HUES64 (cell line): ENCODE results near the gene BID.

Experiments used
- H3K27ac ChIP-seq: 2 replicates; pipeline ENCODE4 v1.7.0; 2013; ENCODE audit warnings: low read depth, low read length, inconsistent platforms
- H3K27me3 ChIP-seq: 2 replicates; pipeline ENCODE4 v1.6.1; 2013; ENCODE audit warnings: mild to moderate bottlenecking, low read length; ENCODE audit not compliant: insufficient read depth
- H3K36me3 ChIP-seq: 2 replicates; pipeline ENCODE4 v1.6.1; 2013; ENCODE audit warnings: mild to moderate bottlenecking, low read length; ENCODE audit not compliant: insufficient read depth
- H3K4me1 ChIP-seq: 2 replicates; pipeline ENCODE4 v1.6.1; 2013; ENCODE audit warnings: mild to moderate bottlenecking, low read length, moderate library complexity; ENCODE audit not compliant: insufficient read depth
- H3K4me3 ChIP-seq: 2 replicates; pipeline ENCODE4 v1.5.1; 2013; ENCODE audit warnings: mild to moderate bottlenecking, low read length, moderate library complexity
- H3K9ac ChIP-seq: 2 replicates; pipeline ENCODE4 v1.6.1; 2013; ENCODE audit warnings: mild to moderate bottlenecking, low read depth, low read length
- H3K9me3 ChIP-seq: 2 replicates; pipeline ENCODE4 v1.6.1; 2013; ENCODE audit warnings: low read depth, low read length; ENCODE audit not compliant: insufficient read depth
- WGBS: fragments of 150-250, 120-280 bp; methylation state at CpG from one replicate; pipeline ENCODE4 v1.1.7; 2013; ENCODE audit warnings: missing lambda C conversion rate; 5-methylcytosine and 5-hydroxymethylcytosine counted together

The BID gene

DNA sequence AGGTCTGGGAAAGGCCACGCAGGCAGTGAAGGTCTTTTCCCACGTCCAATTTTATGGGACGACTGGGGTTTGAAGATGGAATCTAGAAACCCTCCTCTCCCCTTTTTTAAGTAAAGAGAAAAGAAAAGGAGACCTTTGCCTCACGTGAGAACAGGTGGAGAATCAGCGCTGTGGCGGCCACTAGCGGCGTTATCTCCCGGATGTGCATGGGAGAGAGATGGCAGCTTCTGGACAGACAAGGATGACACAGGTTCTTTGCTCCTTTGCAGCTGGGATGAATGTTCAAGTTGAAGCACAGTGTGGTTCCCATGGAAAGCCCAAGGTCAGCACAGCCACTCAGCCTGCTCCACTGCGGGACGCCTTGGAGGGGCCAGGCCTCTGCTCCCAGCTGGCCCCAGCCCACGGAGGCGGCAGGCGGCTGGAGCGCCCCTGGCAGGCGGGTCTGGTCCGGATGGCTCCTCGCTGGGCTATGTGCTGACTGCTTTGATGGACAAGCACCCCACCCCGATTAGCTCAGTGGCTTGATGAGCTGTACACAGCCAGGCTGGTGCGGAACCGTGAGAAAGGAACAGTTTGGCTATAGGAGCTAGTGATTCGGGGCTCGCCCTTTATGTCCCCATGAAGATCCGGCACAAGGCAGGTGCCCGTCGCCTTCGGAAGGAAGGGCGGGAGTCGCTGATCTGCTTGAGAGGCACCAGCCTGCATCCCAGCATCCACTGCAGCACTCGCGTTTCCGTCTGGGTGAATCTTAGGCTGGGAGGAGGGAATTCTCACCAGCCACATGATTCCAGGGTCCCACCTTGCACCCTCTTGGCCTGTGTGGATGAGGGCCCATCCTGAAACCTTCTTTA, 14.5 kb upstream of the BID start:
- WGBS = 95% methylated on average over 31 of the region's 32 CpGs
- Histone ChIP-seq H3K9me3 (no peaks in the 10 kb centered on the region), H3K27ac (no peak overlapping the region), H3K9ac (no peak overlapping the region), H3K27me3 (no peaks in the 10 kb centered on the region), H3K36me3 (no peaks in the 10 kb centered on the region), H3K4me3 (no peak overlapping the region), H3K4me1 (peaks cover 8% of the 10 kb centered on the region; the same call in 1 of the 2 replicates)

- Histone ChIP-seq H3K4me1 (peaks cover 8% of the 10 kb centered on the region; the same call in 1 of the 2 replicates), H3K4me3 (no peak overlapping the region), H3K9me3 (no peaks in the 10 kb centered on the region), H3K36me3 (no peaks in the 10 kb centered on the region), H3K9ac (no peak overlapping the region), H3K27ac (no peak overlapping the region), H3K27me3 (no peaks in the 10 kb centered on the region)
- WGBS = 96% methylated on average over 21 of the region's 21 CpGs
These were observed 13.6 kb upstream of the BID start for GRCh38 chr22:17787716-17788330.

GRCh38 chr22:17787241-17787640, 13.0 kb upstream of the BID start:
- H3K27me3 ChIP-seq = no peaks in the 10 kb centered on the region
- no peaks in the 10 kb centered on the region for H3K9me3 ChIP-seq
- no peaks in the 10 kb centered on the region for H3K36me3 ChIP-seq
- WGBS = 90% methylated on average over 8 of the region's 8 CpGs
- H3K4me3 ChIP-seq = no peak overlapping the region
- no peak overlapping the region for H3K27ac ChIP-seq
- peaks cover 8% of the 10 kb centered on the region; the same call in 1 of the 2 replicates for H3K4me1 ChIP-seq
- H3K9ac ChIP-seq = no peak overlapping the region

- H3K27ac ChIP-seq = no peak overlapping the region
- H3K9me3 ChIP-seq = no peaks in the 10 kb centered on the region
- 71% methylated on average over 18 of the region's 18 CpGs for WGBS
- peaks cover 8% of the 10 kb centered on the region; the same call in 1 of the 2 replicates for H3K4me1 ChIP-seq
- H3K4me3 ChIP-seq = no peak overlapping the region
- no peaks in the 10 kb centered on the region for H3K36me3 ChIP-seq
- no peak overlapping the region for H3K9ac ChIP-seq
- H3K27me3 ChIP-seq = no peaks in the 10 kb centered on the region
These were observed 12.3 kb upstream of the BID start for GRCh38 chr22:17786435-17787161.

- Histone ChIP-seq H3K9me3 (no peaks in the 10 kb centered on the region), H3K27me3 (no peaks in the 10 kb centered on the region), H3K27ac (no peak overlapping the region), H3K4me1 (peaks cover 8% of the 10 kb centered on the region; the same call in 1 of the 2 replicates), H3K9ac (no peak overlapping the region), H3K36me3 (no peaks in the 10 kb centered on the region), H3K4me3 (no peak overlapping the region)
- WGBS = 88% methylated on average over 37 of the region's 37 CpGs
These were observed 11.2 kb upstream of the BID start for GRCh38 chr22:17785185-17786184.

- Histone ChIP-seq H3K9me3 (no peaks in the 10 kb centered on the region), H3K27me3 (no peaks in the 10 kb centered on the region), H3K36me3 (no peaks in the 10 kb centered on the region), H3K4me1 (peaks cover 8% of the 10 kb centered on the region; the same call in 1 of the 2 replicates), H3K9ac (no peak overlapping the region), H3K27ac (no peak overlapping the region), H3K4me3 (no peak overlapping the region)
- WGBS = 94% methylated on average over 11 of the region's 11 CpGs
These were observed 10.5 kb upstream of the BID start for GRCh38 chr22:17784776-17785175.

DNA sequence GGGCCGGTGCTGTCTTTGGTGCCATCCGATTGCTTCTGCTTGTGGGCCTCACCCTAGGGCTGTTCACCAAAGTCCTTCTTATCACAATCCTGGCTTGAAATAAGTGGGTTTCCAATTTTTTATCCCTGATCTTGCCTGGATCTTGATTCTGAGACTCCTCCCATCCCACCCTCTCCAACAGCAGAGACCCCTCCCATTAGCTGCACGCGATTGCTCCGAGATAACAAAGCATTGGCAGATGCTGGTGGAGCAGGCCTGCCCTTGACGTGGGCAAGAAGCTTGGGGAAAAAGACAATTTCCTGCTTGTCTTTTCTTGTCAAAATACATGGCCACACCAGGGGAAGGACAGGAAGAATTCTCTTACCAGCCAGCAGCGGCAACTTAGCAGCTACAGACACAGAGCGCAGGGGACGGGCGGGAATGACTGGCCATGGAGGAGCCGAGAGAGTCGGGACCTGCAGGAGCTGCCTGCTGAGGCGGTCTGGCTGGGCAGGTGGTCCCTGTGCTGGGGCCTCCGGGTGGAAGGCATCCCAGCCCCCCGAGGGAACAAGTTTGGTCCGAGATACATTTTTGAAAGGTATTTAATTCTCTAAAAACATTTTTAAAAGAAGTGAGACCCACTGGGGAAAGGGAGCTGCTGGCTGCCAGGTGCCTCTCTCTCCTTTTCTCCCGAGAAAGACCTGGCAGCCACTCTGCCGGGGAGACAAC, 9.7 kb upstream of the BID start:
- no peak overlapping the region for H3K4me3 ChIP-seq
- no peaks in the 10 kb centered on the region for H3K9me3 ChIP-seq
- 86% methylated on average over 16 of the region's 18 CpGs for WGBS
- no peak overlapping the region for H3K27ac ChIP-seq
- no peaks in the 10 kb centered on the region for H3K36me3 ChIP-seq
- H3K4me1 ChIP-seq = peaks cover 8% of the 10 kb centered on the region; the same call in 1 of the 2 replicates
- H3K27me3 ChIP-seq = no peaks in the 10 kb centered on the region
- no peak overlapping the region for H3K9ac ChIP-seq

- Histone ChIP-seq H3K9me3 (no peaks in the 10 kb centered on the region), H3K36me3 (no peaks in the 10 kb centered on the region), H3K4me1 (peaks cover 8% of the 10 kb centered on the region; the same call in 1 of the 2 replicates), H3K27me3 (no peaks in the 10 kb centered on the region), H3K4me3 (no peak overlapping the region), H3K9ac (no peak overlapping the region), H3K27ac (no peak overlapping the region)
- WGBS = 90% methylated on average over 9 of the region's 9 CpGs
These were observed 9.0 kb upstream of the BID start for GRCh38 chr22:17783312-17783711.

- Histone ChIP-seq H3K27me3 (no peaks in the 10 kb centered on the region), H3K4me1 (peaks cover 8% of the 10 kb centered on the region; the same call in 1 of the 2 replicates), H3K36me3 (no peaks in the 10 kb centered on the region), H3K9me3 (no peaks in the 10 kb centered on the region), H3K27ac (no peak overlapping the region), H3K4me3 (no peak overlapping the region), H3K9ac (no peak overlapping the region)
- 94% methylated on average over 13 of the region's 13 CpGs for WGBS
These were observed 8.4 kb upstream of the BID start for GRCh38 chr22:17782621-17783020.

GRCh38 chr22:17782158-17782557, 7.9 kb upstream of the BID start:
- Histone ChIP-seq H3K36me3 (no peaks in the 10 kb centered on the region), H3K27me3 (no peaks in the 10 kb centered on the region), H3K9ac (no peak overlapping the region; the same call in 1 of the 2 replicates), H3K27ac (no peak overlapping the region), H3K4me3 (no peak overlapping the region), H3K4me1 (peaks cover 5% of the 10 kb centered on the region; the same call in 1 of the 2 replicates), H3K9me3 (no peaks in the 10 kb centered on the region)
- WGBS = 91% methylated on average over 13 of the region's 13 CpGs
